ENCODE measurements around the gene RNU1-4. TPM values are rescaled to one million over a fixed set of nuclear protein-coding genes. Genes with fewer than 3 reads are reported as not detected.
"Not testable (repeated sequence)": the region's sequence is repeated elsewhere in the genome, so short reads cannot be mapped to it uniquely, and the experiment has no call there.

The RNU1-4 gene
- total RNA-seq, 4 donors from 2014 or later = under 0.01 TPM

DNA sequence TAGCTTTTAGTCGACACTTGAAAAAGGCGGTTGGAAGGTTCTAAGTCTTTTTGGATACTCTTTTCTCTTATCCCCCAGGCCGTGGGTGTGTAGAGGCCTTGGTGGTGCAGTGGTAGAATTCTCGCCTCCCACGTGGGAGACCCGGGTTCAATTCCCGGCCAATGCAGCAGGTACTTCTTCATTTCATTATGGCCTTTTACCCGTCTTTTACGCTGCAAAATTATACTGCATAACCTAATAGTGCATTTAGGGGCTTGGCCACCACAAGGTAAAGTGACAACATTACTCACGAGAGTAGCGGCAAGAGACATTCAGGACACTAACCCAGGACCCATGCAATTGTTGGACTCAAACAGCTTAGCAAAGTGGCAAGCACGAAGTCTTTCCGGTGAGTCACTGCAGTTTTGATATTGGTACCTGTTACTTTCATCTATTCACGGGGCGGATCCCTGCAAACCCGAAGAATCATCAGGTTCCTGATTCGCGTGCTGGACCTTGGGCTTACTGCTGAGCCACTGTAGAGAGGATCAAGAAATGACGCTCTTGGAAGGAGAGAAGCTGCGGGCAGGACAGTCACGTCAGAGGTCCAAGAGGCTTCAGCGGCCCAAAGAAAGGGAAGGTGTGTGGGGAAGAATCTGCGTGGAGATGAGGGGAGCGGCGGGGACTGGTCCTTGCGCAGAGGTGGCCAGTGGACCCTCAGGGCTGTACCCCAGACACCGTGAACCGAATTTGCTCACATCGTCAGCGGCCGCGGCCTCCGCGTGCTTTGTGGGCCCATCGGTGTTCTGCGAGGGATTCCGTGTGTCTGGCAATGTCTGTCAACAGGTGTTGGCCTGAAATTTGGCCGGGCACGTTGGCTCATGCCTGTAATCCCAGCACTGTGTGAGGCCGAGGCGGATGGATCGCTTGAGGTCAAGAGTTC, 12.9 kb upstream of the RNU1-4 start:
- peak; percentile 35 for DNase-seq (ENCODE audit: low spot score)
- ATAC-seq (ENCODE audit: low FRiP score) = peak; percentile 42
- TF ChIP-seq, protein P1, sequence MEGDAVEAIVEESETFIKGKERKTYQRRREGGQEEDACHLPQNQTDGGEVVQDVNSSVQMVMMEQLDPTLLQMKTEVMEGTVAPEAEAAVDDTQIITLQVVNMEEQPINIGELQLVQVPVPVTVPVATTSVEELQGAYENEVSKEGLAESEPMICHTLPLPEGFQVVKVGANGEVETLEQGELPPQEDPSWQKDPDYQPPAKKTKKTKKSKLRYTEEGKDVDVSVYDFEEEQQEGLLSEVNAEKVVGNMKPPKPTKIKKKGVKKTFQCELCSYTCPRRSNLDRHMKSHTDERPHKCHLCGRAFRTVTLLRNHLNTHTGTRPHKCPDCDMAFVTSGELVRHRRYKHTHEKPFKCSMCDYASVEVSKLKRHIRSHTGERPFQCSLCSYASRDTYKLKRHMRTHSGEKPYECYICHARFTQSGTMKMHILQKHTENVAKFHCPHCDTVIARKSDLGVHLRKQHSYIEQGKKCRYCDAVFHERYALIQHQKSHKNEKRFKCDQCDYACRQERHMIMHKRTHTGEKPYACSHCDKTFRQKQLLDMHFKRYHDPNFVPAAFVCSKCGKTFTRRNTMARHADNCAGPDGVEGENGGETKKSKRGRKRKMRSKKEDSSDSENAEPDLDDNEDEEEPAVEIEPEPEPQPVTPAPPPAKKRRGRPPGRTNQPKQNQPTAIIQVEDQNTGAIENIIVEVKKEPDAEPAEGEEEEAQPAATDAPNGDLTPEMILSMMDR (IDR thresholded peaks at IDR 0.05) = no peak

DNA sequence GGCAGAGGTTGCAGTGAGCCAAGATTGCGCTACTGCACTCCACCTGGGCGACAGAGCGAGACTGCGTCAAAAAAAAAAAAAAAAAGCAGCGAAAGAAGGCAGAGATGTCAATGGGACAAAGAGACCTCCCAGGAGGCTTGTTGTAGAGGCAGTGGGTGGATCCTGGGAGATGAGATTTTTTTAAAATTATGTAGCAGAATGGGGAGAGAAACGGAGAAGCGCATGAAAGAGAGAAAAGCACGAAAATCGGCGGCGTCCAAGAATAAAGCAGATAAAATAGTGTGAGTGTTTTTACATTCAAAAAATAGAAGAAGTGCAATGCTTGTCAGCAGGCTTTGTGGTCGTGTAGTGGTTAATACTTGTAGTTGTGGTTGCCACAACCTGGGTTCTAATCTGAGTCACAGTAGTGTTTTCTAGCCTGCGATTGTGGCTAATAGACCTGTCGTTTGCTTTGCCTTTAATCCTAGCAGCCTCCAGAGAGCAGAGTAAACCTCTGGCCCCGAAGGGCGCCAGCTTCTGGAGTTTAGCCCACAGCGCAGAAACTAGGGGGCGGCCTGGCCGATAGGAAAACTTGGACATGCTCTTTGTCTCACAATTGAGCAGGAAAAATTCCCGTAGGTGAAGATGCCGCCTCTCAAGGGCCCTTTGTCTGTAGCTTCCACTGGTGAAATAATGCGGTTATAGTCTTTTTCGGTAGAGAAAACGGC, 11.9 kb upstream of the RNU1-4 start:
- not testable (repeated sequence) for DNase-seq (ENCODE audit: low spot score); ATAC-seq (ENCODE audit: low FRiP score)

GRCh38 chr1:16732254-16732896, 7.9 kb upstream of the RNU1-4 start:
- not testable (repeated sequence) for ATAC-seq (ENCODE audit: low FRiP score); DNase-seq (ENCODE audit: low spot score)

DNA sequence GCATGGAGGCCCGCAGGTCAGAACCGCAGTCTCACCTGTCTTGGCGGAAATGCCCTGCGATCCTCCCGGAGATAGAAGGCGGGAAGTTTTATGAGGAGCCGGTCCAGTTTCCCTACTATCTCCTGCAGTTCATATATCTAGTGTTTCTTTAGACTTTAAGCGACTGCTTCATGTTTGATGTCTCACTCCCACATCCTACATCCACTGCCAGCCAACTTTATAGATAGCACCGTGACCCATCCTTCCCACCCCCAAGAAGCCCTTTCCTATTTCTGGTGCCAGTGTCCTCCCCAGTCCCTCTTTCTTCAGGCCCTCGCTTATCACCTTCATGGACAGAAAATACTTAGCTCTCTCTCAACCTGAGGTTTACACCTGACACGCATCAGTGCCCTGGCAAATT, 914 bp downstream of the RNU1-4 start:
- ATAC-seq (ENCODE audit: low FRiP score); DNase-seq (ENCODE audit: low spot score): not testable (repeated sequence)

- not testable (repeated sequence) for DNase-seq (ENCODE audit: low spot score)
- ATAC-seq (ENCODE audit: low FRiP score) = peak; percentile 15
These were observed 7.3 kb downstream of the RNU1-4 start for GRCh38 chr1:16747660-16748059.

- DNase-seq (ENCODE audit: low spot score) = not testable (repeated sequence)
- ATAC-seq (ENCODE audit: low FRiP score) = peak; percentile 44
These were observed 8.4 kb downstream of the RNU1-4 start for GRCh38 chr1:16748710-16749109.

DNA sequence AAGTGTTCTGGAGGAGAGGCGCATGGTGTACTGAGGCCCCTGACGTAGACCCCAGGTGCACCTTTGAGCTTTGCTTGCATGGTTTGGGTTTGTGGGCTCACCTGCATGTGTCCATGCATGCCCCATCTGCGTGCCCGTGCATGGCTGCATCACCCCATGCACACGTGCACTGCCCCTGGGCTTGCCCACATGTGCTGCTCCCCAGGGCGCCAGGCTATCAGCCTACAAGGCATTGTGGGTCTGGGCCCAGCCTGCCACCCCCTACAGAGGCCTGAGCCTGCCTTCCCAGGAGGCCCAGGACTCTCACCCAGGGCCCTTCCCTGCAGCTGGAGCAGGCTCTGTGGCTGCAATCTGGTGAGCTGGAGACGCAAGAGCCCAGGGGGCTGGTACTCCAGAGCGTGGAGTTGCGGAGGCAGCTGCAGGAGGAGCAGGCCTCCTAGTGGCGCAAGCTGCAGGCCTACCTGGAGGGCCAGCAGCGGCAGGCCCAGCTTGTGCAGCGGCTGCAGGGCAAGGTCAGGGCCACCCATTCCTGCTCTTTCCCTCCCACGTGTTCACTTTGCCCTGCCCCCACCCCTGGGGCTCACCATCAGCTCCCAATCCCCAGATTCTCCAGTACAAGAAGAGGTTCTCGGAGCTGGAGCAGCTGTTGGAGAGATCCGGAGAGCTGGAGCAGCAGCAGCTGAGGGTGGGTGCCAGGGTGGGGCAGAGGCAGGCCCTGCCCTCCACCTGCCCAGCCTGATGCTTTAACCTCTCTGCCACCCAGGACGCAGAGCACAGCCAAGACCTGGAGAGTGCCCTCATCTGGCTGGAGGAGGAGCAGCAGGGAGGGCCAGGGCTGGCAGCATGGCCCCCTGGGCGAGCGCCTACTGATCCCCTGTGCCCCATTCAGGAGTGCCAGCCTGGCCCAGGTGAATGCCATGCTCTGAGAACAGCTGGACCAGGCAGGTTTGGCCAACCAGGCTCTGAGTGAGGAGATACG, 9.9 kb downstream of the RNU1-4 start:
- DNase-seq (ENCODE audit: low spot score) = not testable (repeated sequence)
- peak; percentile 30 for ATAC-seq (ENCODE audit: low FRiP score)

- ATAC-seq (ENCODE audit: low FRiP score); DNase-seq (ENCODE audit: low spot score): not testable (repeated sequence)
These were observed 12.5 kb downstream of the RNU1-4 start for GRCh38 chr1:16752770-16753169.

GRCh38 chr1:16755385-16755784, 15.1 kb downstream of the RNU1-4 start:
- DNase-seq (ENCODE audit: low spot score); ATAC-seq (ENCODE audit: low FRiP score): not testable (repeated sequence)

DNA sequence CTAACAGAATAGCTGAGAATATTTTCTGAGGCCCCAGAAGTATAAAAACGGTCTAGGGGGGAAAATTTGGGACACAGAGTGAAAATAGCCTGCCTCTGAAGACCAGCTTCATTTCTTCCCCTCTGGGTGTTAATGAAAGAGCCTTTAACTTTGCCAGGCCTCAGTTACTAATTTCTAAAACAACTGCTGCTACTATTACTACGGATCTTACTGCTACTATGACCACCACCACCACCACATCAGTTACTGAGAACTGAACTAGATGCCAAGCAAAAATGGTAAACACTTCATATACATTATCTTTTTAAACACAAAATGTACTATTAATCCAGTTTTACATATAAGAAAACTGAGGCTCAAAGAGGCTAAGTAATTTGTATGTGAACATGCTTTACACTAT, 15.6 kb downstream of the RNU1-4 start:
- not testable (repeated sequence) for ATAC-seq (ENCODE audit: low FRiP score); DNase-seq (ENCODE audit: low spot score)

- not testable (repeated sequence) for DNase-seq (ENCODE audit: low spot score); ATAC-seq (ENCODE audit: low FRiP score)
These were observed 17.3 kb downstream of the RNU1-4 start for GRCh38 chr1:16757574-16757973.

DNA sequence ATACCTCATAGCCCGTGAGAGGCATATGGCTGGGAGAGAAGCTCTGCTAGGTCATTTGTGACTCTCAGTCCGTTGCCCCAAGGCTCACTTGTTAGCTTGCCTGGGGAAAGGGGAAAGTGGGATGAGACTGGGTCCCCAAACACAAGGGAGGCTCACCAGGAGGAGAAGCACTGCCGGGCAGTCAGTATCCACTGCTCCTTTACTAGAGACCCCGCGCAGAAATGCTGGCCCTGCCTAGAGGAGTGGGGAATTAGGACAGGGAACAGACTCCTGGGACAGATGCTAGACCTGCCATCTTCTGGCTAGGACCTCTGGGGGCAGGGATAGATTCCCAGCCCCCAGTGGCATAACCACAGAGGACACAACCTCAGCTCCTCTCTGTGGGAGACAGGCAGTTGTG, 17.7 kb downstream of the RNU1-4 start:
- DNase-seq (ENCODE audit: low spot score) = not testable (repeated sequence)

GRCh38 chr1:16759041-16759493, 18.8 kb downstream of the RNU1-4 start:
- peak; percentile 19 for ATAC-seq (ENCODE audit: low FRiP score)
- DNase-seq (ENCODE audit: low spot score) = not testable (repeated sequence)

More for the DNA sequence above, 17.7 kb downstream of the RNU1-4 start:
- not testable (repeated sequence) for ATAC-seq (ENCODE audit: low FRiP score)

- ATAC-seq (ENCODE audit: low FRiP score) = peak; percentile 43
- DNase-seq (ENCODE audit: low spot score) = not testable (repeated sequence)
These were observed 19.5 kb downstream of the RNU1-4 start for GRCh38 chr1:16759650-16760455.

GRCh38 chr1:16760456-16760765, 20.1 kb downstream of the RNU1-4 start:
- DNase-seq (ENCODE audit: low spot score) = not testable (repeated sequence)
- peak; percentile 6 for ATAC-seq (ENCODE audit: low FRiP score)

DNA sequence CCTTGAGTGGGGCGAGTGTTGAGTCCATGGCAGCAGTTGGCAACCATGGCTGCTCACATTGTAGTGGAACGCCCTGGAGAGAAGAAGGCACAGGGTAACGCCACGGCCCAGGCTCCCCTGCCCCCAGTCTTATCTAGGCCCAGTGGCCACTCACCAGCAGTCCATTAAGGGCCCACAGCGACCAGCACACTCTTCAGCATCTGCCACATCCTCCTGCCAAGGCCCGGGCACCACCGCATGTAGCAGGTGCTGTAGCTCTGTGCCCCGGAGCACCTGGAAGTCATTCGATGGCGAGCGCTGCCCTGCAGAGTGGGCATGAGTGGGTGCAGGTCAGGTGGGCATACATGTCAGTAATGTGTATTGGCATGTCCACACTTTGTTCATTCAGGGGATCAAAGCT, 20.5 kb downstream of the RNU1-4 start:
- ATAC-seq (ENCODE audit: low FRiP score); DNase-seq (ENCODE audit: low spot score): not testable (repeated sequence)
